ENCODE data around the gene LRRN4CL.

DNA sequence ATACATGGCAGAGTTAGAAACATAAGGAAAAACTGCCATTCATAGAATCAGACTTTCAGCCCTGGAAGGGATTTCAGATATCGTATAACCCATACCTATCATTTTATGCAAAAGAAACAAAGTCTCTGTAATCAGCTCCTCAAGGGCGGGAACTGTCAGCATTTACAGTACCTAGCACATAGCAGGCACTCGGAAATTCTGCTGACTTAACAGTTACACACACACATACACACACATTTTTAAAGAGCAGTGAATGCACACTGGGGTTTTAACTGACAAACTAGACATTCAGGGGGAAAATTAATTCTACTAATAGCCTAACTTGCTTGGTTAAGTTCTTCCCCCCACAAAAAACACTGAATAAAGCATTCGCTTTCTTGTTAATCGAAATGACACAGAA is 26.9 kb upstream of the LRRN4CL start:
- TF ChIP-seq, protein P1, sequence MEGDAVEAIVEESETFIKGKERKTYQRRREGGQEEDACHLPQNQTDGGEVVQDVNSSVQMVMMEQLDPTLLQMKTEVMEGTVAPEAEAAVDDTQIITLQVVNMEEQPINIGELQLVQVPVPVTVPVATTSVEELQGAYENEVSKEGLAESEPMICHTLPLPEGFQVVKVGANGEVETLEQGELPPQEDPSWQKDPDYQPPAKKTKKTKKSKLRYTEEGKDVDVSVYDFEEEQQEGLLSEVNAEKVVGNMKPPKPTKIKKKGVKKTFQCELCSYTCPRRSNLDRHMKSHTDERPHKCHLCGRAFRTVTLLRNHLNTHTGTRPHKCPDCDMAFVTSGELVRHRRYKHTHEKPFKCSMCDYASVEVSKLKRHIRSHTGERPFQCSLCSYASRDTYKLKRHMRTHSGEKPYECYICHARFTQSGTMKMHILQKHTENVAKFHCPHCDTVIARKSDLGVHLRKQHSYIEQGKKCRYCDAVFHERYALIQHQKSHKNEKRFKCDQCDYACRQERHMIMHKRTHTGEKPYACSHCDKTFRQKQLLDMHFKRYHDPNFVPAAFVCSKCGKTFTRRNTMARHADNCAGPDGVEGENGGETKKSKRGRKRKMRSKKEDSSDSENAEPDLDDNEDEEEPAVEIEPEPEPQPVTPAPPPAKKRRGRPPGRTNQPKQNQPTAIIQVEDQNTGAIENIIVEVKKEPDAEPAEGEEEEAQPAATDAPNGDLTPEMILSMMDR (IDR thresholded peaks at IDR 0.05; ENCODE audit: low read length): no peak
- TF ChIP-seq EZH2 (IDR thresholded peaks at IDR 0.05; ENCODE audit: borderline replicate concordance, low read length): no peak
